Transverse colon (tissue), 4 donors: ENCODE results near the gene CDC42. TPM values are rescaled to one million over a fixed set of nuclear protein-coding genes. Genes with fewer than 3 reads are reported as not detected.

Experiments
- DNase-seq: peaks from one replicate; pipeline ENCODE4 v3.0.0-alpha.2; 2019
- H3K27ac ChIP-seq, 4 donors: fragments of 200-600 bp; sonication (generic); 2 replicates each; pipeline ENCODE4 v1.5.1; 2016 to 2018; ENCODE audit warnings: inconsistent platforms in 4 of 4
- H3K27me3 ChIP-seq: fragments of 200-600 bp; sonication (generic); 2 replicates; pipeline ENCODE4 v1.5.1; 2017; ENCODE audit warnings: inconsistent platforms
- H3K36me3 ChIP-seq, 4 donors: fragments of 200-600 bp; sonication (generic); 2 replicates each; pipeline ENCODE4 v1.5.1; 2017 to 2019; ENCODE audit warnings: inconsistent platforms in 4 of 4
- H3K4me1 ChIP-seq, 4 donors: fragments of 200-600 bp; sonication (generic); 2 replicates each; pipeline ENCODE4 v1.5.1; 2017 to 2020; ENCODE audit warnings: inconsistent platforms in 4 of 4
- H3K4me3 ChIP-seq, 4 donors: fragments of 200-600 bp; sonication (generic); 1 replicate in 1 of 4; 2 replicates in 3 of 4; pipeline versions ENCODE4 v1.5.1 to v1.6.1; 2017 to 2019; ENCODE audit warnings: inconsistent platforms in 4 of 4
- H3K9me3 ChIP-seq, 2 donors: fragments of 200-600 bp; sonication (generic); 2 replicates each; pipeline ENCODE4 v1.5.1; 2017 to 2019; ENCODE audit warnings: inconsistent platforms in 2 of 2
- CTCF ChIP-seq, 5 experiments: fragments of 200-600 bp in 3 of 5; fragments of 450-650 bp in 2 of 5; sonication (generic) in 3 of 5; IDR thresholded peaks; 1 replicate in 2 of 5; 2 replicates in 3 of 5; pipeline ENCODE4 v1.5.1; 2016 to 2017; ENCODE audit warnings: antibody characterized with exemption in 5 of 5, inconsistent platforms in 3 of 5, mild to moderate bottlenecking in 2 of 5, moderate library complexity in 1 of 5
- EP300 ChIP-seq: sonication (generic); formaldehyde crosslinking; IDR thresholded peaks from one replicate; pipeline ENCODE4 v1.6.1; 2017; ENCODE audit warnings: antibody characterized with exemption, low read depth
- POLR2A ChIP-seq: fragments of 450-650 bp; IDR thresholded peaks from one replicate; pipeline ENCODE4 v1.6.1; 2016; ENCODE audit warnings: antibody characterized with exemption, mild to moderate bottlenecking, moderate library complexity
- POLR2AphosphoS5 ChIP-seq, 3 donors: sonication (generic); formaldehyde crosslinking; IDR thresholded peaks; one replicate each; pipeline ENCODE4 v1.6.1; 2016; ENCODE audit warnings: antibody characterized with exemption in 3 of 3
- WGBS, 2 donors: methylation state at CpG; one replicate each; pipeline ENCODE4 v1.1.5; 2018; ENCODE audit warnings: low coverage in 1 of 2; 5-methylcytosine and 5-hydroxymethylcytosine counted together
- in situ Hi-C, 4 donors: fragments of 200-750 bp; cut with MboI; loops; one replicate each; pipeline versions ENCODE4 v1.15.0 to v1.15.1; 2017; ENCODE audit warnings: low sequenced_read_pairs in 3 of 4, low pct_ligation_motif_present in 1 of 4, low pct_unique_long_range_greater_than_20kb in 1 of 4
- intact Hi-C: fragments of 100-400 bp; cut with DNase I; formaldehyde crosslinking; loops from one replicate; pipeline ENCODE4 v1.15.1; 2023; ENCODE audit warnings: low total_unique reads
- total RNA-seq, 4 donors: library from RNA; depleted of rRNA; stranded (reverse); fragments of >200 nt; gene quantifications; one replicate each; pipeline ENCODE4 v1.1.0, GENCODE V29; 2016

CDC42 gene
- total RNA-seq, 4 donors from 2014 or later: 140 to 245 (median 174) TPM

- 93% methylated on average over 5 of the region's 5 CpGs; no CpG with 5 or more reads in 1 of the 2 donors for WGBS, 2 donors
- TF ChIP-seq EP300 (no peak), POLR2A (no peak), POLR2AphosphoS5 (IDR thresholded peaks at IDR 0.05) (no peak), CTCF (IDR thresholded peaks at IDR 0.05) (no peak)
- Histone ChIP-seq H3K9me3 (no peaks in the 10 kb centered on the region), H3K27me3 (no peaks in the 10 kb centered on the region), H3K36me3 (peaks cover 0 to 4% (median 0%) of the 10 kb centered on the region in 4 donors), H3K4me1 (peaks cover 0 to 38% (median 15%) of the 10 kb centered on the region in 4 donors), H3K27ac (peak overlapping the region in 1 of 4 donors; percentile 7), H3K4me3 (no peak overlapping the region)
- in situ Hi-C loops: no loop called here
- peak; percentile 40 for DNase-seq
- intact Hi-C loops: loop anchor here (10.0 kb wide), 1 partner anchor 63 kb away; the partner anchor contains the start of gene CDC42
These were observed 65.3 kb downstream of the CDC42 start for GRCh38 chr1:22117851-22118250.

- in situ Hi-C loops: no loop called here
- TF ChIP-seq EP300 (no peak), POLR2AphosphoS5 (IDR thresholded peaks at IDR 0.05) (no peak), CTCF (IDR thresholded peaks at IDR 0.05) (no peak), POLR2A (no peak)
- DNase-seq: no peak
- 77% methylated on average over 7 of the region's 8 CpGs; no CpG with 5 or more reads in 1 of the 2 donors for WGBS, 2 donors
- Histone ChIP-seq H3K27ac (peak overlapping the region in 1 of 4 donors; percentile 7), H3K36me3 (peaks cover 0 to 4% (median 0%) of the 10 kb centered on the region in 4 donors), H3K4me3 (no peak overlapping the region), H3K9me3 (no peaks in the 10 kb centered on the region), H3K27me3 (no peaks in the 10 kb centered on the region), H3K4me1 (peaks cover 0 to 33% (median 15%) of the 10 kb centered on the region in 4 donors)
- intact Hi-C loops: loop anchor here (10.0 kb wide), 1 partner anchor 64 kb away; the partner anchor contains the start of gene CDC42
These were observed 65.9 kb downstream of the CDC42 start for GRCh38 chr1:22118291-22118992.

- no peak overlapping the region for H3K27ac ChIP-seq
- H3K9me3 ChIP-seq: no peaks in the 10 kb centered on the region
- H3K36me3 ChIP-seq: peaks cover 0 to 4% (median 0%) of the 10 kb centered on the region in 4 donors
- DNase-seq: no peak
- H3K4me1 ChIP-seq: peaks cover 0 to 19% (median 7%) of the 10 kb centered on the region in 4 donors
- 94% methylated on average over 44 of the region's 44 CpGs; no CpG with 5 or more reads in 1 of the 2 donors for WGBS, 2 donors
- intact Hi-C loops (loop anchor here (10.0 kb wide), 1 partner anchor 65 kb away; the partner anchor contains the start of gene CDC42), in situ Hi-C loops (no loop called here)
- H3K4me3 ChIP-seq: no peak overlapping the region
- no peaks in the 10 kb centered on the region for H3K27me3 ChIP-seq
- TF ChIP-seq EP300: no peak
- TF ChIP-seq CTCF (IDR thresholded peaks at IDR 0.05): no peak
- no peak for TF ChIP-seq POLR2AphosphoS5 (IDR thresholded peaks at IDR 0.05)
- TF ChIP-seq POLR2A: no peak
These were observed 67.3 kb downstream of the CDC42 start for GRCh38 chr1:22119626-22120468.

GRCh38 chr1:22120469-22120790 is 67.9 kb downstream of the CDC42 start:
- no peaks in the 10 kb centered on the region for H3K36me3 ChIP-seq
- H3K27me3 ChIP-seq: no peaks in the 10 kb centered on the region
- H3K4me1 ChIP-seq: peaks cover 0 to 13% (median 4%) of the 10 kb centered on the region in 4 donors
- in situ Hi-C loops (no loop called here), intact Hi-C loops (no loop called here)
- no peak overlapping the region for H3K4me3 ChIP-seq
- H3K27ac ChIP-seq: no peak overlapping the region
- no peaks in the 10 kb centered on the region for H3K9me3 ChIP-seq
- no peak for TF ChIP-seq POLR2A
- no peak for TF ChIP-seq CTCF (IDR thresholded peaks at IDR 0.05)
- TF ChIP-seq POLR2AphosphoS5 (IDR thresholded peaks at IDR 0.05): no peak
- TF ChIP-seq EP300: no peak
- WGBS, 2 donors: 88% methylated on average over 11 of the region's 11 CpGs; no CpG with 5 or more reads in 1 of the 2 donors
- no peak for DNase-seq
